IMR-90 (cell line): ENCODE data around the gene SUGCT.

Experiments
- BHLHE40 ChIP-seq: fragments of 150-350 bp; IDR thresholded peaks from 2 replicates; pipeline ENCODE4 v1.6.1; 2016; ENCODE audit warnings: mild to moderate bottlenecking, low read depth, low read length
- CEBPB ChIP-seq: IDR thresholded peaks from 2 replicates; pipeline ENCODE4 v1.6.1; 2012; ENCODE audit warnings: low read depth, low read length, improper control_type of control experiment
- CTCF ChIP-seq: conservative IDR thresholded peaks from 2 replicates; pipeline ENCODE4 v1.5.1; 2012; ENCODE audit warnings: mild to moderate bottlenecking, low read depth, low read length, improper control_type of control experiment
- FOS ChIP-seq: fragments of 150-350 bp; IDR thresholded peaks from 2 replicates; pipeline ENCODE4 v1.6.1; 2016; ENCODE audit warnings: low read depth, low read length
- MAFK ChIP-seq: IDR thresholded peaks from 2 replicates; pipeline ENCODE4 v1.6.1; 2012; ENCODE audit warnings: low read depth, low read length, improper control_type of control experiment
- MAZ ChIP-seq: IDR thresholded peaks from 2 replicates; pipeline ENCODE4 v1.6.1; 2012; ENCODE audit warnings: low read depth, mild to moderate bottlenecking, low read length, improper control_type of control experiment, moderate library complexity, borderline replicate concordance
- MXI1 ChIP-seq: IDR thresholded peaks from 2 replicates; pipeline ENCODE4 v1.6.1; 2012; ENCODE audit warnings: low read depth, mild to moderate bottlenecking, low read length, moderate library complexity, borderline replicate concordance
- POLR2A ChIP-seq: IDR thresholded peaks from 2 replicates; pipeline ENCODE4 v1.6.1; 2012; ENCODE audit warnings: mild to moderate bottlenecking, low read depth, low read length
- RAD21 ChIP-seq: IDR thresholded peaks from 2 replicates; pipeline ENCODE4 v1.6.1; 2012; ENCODE audit warnings: low read length, improper control_type of control experiment
- RCOR1 ChIP-seq: IDR thresholded peaks from 2 replicates; pipeline ENCODE4 v1.6.1; 2012; ENCODE audit warnings: mild to moderate bottlenecking, low read length, improper control_type of control experiment; ENCODE audit not compliant: insufficient replicate concordance
- RFX5 ChIP-seq: IDR thresholded peaks from 2 replicates; pipeline ENCODE4 v1.8.0; 2012; ENCODE audit warnings: low read depth, mild to moderate bottlenecking, low read length, moderate library complexity
- SMC3 ChIP-seq: fragments of 150-350 bp; IDR thresholded peaks from 2 replicates; pipeline ENCODE4 v1.6.1; 2016; ENCODE audit warnings: low read depth, mild to moderate bottlenecking, antibody characterized with exemption, low read length, moderate library complexity
- USF2 ChIP-seq: fragments of 150-350 bp; IDR thresholded peaks from 2 replicates; pipeline ENCODE4 v1.6.1; 2017; ENCODE audit warnings: mild to moderate bottlenecking, antibody characterized with exemption, low read length, low read depth

- no peak for TF ChIP-seq CTCF
- no peak for TF ChIP-seq SMC3
- no peak for TF ChIP-seq USF2
- TF ChIP-seq CEBPB = no peak
- TF ChIP-seq RAD21 = no peak
- no peak for TF ChIP-seq RFX5
- TF ChIP-seq MAFK = no peak
- TF ChIP-seq POLR2A = no peak
- no peak for TF ChIP-seq BHLHE40
- TF ChIP-seq MAZ = no peak
- TF ChIP-seq RCOR1 = no peak
- TF ChIP-seq FOS = no peak
- no peak for TF ChIP-seq MXI1
Measured at GRCh38 chr7:40800771-40801170, 666.0 kb downstream of the SUGCT start.
